Prostate gland (tissue), 2 donors: Measurements from ENCODE around the gene UNC5C. TPM values are rescaled to one million over a fixed set of nuclear protein-coding genes. Genes with fewer than 3 reads are reported as not detected.

Experiments
- DNase-seq: peaks from one replicate; pipeline ENCODE4 v3.0.0-alpha.2; 2019; ENCODE audit warnings: low spot score
- H3K27ac ChIP-seq, 2 donors: fragments of 200-600 bp; sonication (generic); 2 replicates each; pipeline ENCODE4 v1.5.1; 2017 to 2019
- H3K27me3 ChIP-seq: fragments of 200-600 bp; sonication (generic); replicated peaks from 2 replicates; pipeline ENCODE4 v1.5.1; 2019; ENCODE audit not compliant: insufficient read depth
- H3K36me3 ChIP-seq, 2 donors: fragments of 200-600 bp; sonication (generic); 1 replicate in 1 of 2; 2 replicates in 1 of 2; pipeline versions ENCODE4 v1.5.1 to v1.8.1; 2017 to 2019
- H3K4me1 ChIP-seq: fragments of 200-600 bp; sonication (generic); replicated peaks from 2 replicates; pipeline ENCODE4 v1.5.1; 2019
- H3K4me3 ChIP-seq, 2 donors: fragments of 200-600 bp; sonication (generic); 2 replicates each; pipeline ENCODE4 v1.5.1; 2017 to 2019
- H3K9me3 ChIP-seq: fragments of 200-600 bp; sonication (generic); 2 replicates; pipeline ENCODE4 v1.5.1; 2017
- CTCF ChIP-seq, 4 experiments: fragments of 200-600 bp in 2 of 4; fragments of 450-650 bp in 2 of 4; sonication (generic) in 2 of 4; IDR thresholded peaks; 1 replicate in 3 of 4; 2 replicates in 1 of 4; pipeline ENCODE4 v1.5.1; 2016 to 2019; ENCODE audit warnings: antibody characterized with exemption in 4 of 4, mild to moderate bottlenecking in 2 of 4, moderate library complexity in 2 of 4
- POLR2A ChIP-seq: fragments of 450-650 bp; IDR thresholded peaks from one replicate; pipeline ENCODE4 v1.6.1; 2016; ENCODE audit warnings: antibody characterized with exemption, mild to moderate bottlenecking
- POLR2AphosphoS5 ChIP-seq: sonication (generic); formaldehyde crosslinking; IDR thresholded peaks from one replicate; pipeline ENCODE4 v1.6.1; 2017; ENCODE audit warnings: antibody characterized with exemption
- WGBS: methylation state at CpG from one replicate; pipeline ENCODE4 v1.1.5; 2018; 5-methylcytosine and 5-hydroxymethylcytosine counted together
- intact Hi-C: fragments of 100-400 bp; cut with DNase I; formaldehyde crosslinking; loops from one replicate; pipeline ENCODE4 v1.14.2; 2022
- total RNA-seq, 2 donors: library from RNA; depleted of rRNA; stranded (reverse); fragments of >200 nt; gene quantifications; one replicate each; pipeline ENCODE4 v1.1.0, GENCODE V29; 2016

Gene UNC5C
- total RNA-seq, 2 donors from 2014 or later: 1.8 to 15.5 TPM

- no peaks in the 10 kb centered on the region for H3K27me3 ChIP-seq
- no peaks in the 10 kb centered on the region for H3K4me1 ChIP-seq
- H3K27ac ChIP-seq: no peak overlapping the region
- intact Hi-C loops: no loop called here
- WGBS: 71% methylated on average over 2 of the region's 2 CpGs
- no peaks in the 10 kb centered on the region for H3K9me3 ChIP-seq
- no peak for TF ChIP-seq POLR2A
- DNase-seq: no peak
- no peak overlapping the region for H3K4me3 ChIP-seq
- no peaks in the 10 kb centered on the region for H3K36me3 ChIP-seq
These were observed 2.9 kb upstream of the UNC5C start for GRCh38 chr4:95551653-95552052.

GRCh38 chr4:95550115-95550987 is 1.6 kb upstream of the UNC5C start:
- no peak for TF ChIP-seq POLR2A
- no peak for TF ChIP-seq CTCF (IDR thresholded peaks at IDR 0.05)
- TF ChIP-seq POLR2AphosphoS5: no peak
- Histone ChIP-seq H3K27me3 (no peaks in the 10 kb centered on the region), H3K27ac (peak overlapping the region; percentile 68 to 70), H3K36me3 (no peaks in the 10 kb centered on the region), H3K4me3 (peak overlapping the region; percentile 40 to 47), H3K4me1 (no peaks in the 10 kb centered on the region), H3K9me3 (no peaks in the 10 kb centered on the region)
- no peak for DNase-seq
- intact Hi-C loops: no loop called here
- WGBS: 38% methylated on average over 6 of the region's 6 CpGs

GRCh38 chr4:95549246-95550114 is 707 bp upstream of the UNC5C start:
- TF ChIP-seq POLR2A: no peak
- TF ChIP-seq CTCF (IDR thresholded peaks at IDR 0.05): no peak

GRCh38 chr4:95547715-95548471 is 880 bp downstream of the UNC5C start:
- no peaks in the 10 kb centered on the region for H3K9me3 ChIP-seq
- DNase-seq: peak; percentile 10
- H3K4me3 ChIP-seq: peak overlapping the region; percentile 40 to 47
- TF ChIP-seq POLR2A (no peak), CTCF (IDR thresholded peaks at IDR 0.05) (no peak), POLR2AphosphoS5 (no peak)
- WGBS: under 1% methylated on average over 39 of the region's 41 CpGs
- intact Hi-C loops: loop anchor here (2.0 to 5.0 kb wide), 3 partner anchors 281 to 383 kb away; no protein-coding TSS in a partner anchor
- H3K4me1 ChIP-seq: no peaks in the 10 kb centered on the region
- peak overlapping the region; percentile 68 to 70 for H3K27ac ChIP-seq
- no peaks in the 10 kb centered on the region for H3K36me3 ChIP-seq
- H3K27me3 ChIP-seq: no peaks in the 10 kb centered on the region

More at GRCh38 chr4:95549246-95550114, 707 bp upstream of the UNC5C start:
- no peaks in the 10 kb centered on the region for H3K36me3 ChIP-seq
- intact Hi-C loops: loop anchor here (5.0 kb wide), 2 partner anchors 282 to 322 kb away; no protein-coding TSS in a partner anchor
- DNase-seq: peak; percentile 11
- peak overlapping the region; percentile 40 to 47 for H3K4me3 ChIP-seq
- WGBS: 2% methylated on average over 64 of the region's 64 CpGs
- peak overlapping the region; percentile 68 to 70 for H3K27ac ChIP-seq
- H3K27me3 ChIP-seq: no peaks in the 10 kb centered on the region
- H3K4me1 ChIP-seq: no peaks in the 10 kb centered on the region
- H3K9me3 ChIP-seq: no peaks in the 10 kb centered on the region
